PC-9 (cell line): ENCODE results near the gene PHACTR1. TPM values are rescaled to one million over a fixed set of nuclear protein-coding genes. Genes with fewer than 3 reads are reported as not detected.
"Not testable (repeated sequence)": the region's sequence is repeated elsewhere in the genome, so short reads cannot be mapped to it uniquely, and the experiment has no call there.

ENCODE experiments used
- BruUV-seq: library from RNA; stranded (reverse); fragments of 400-500 nt; replicated peaks from 2 replicates; lab custom pipeline; 2021; lab: Mats Ljungman, UMichigan
- CTCF ChIA-PET: fragments of 300-600 bp; sonication (Branson Sonifier 250); formaldehyde crosslinking; loops from one replicate; lab custom pipeline; 2022; ENCODE audit warnings: antibody characterized with exemption; lab: Charles Lee
- POLR2A ChIA-PET: fragments of 300-600 bp; sonication (Branson Sonifier 250); formaldehyde crosslinking; loops from one replicate; lab custom pipeline; 2022; ENCODE audit warnings: antibody characterized with exemption; ENCODE audit not compliant: unreplicated experiment; lab: Charles Lee
- DNase-seq, 2 experiments: peaks; one replicate each; pipeline versions ENCODE4 v3.0.0 to v3.0.0-alpha.2; 2015 to 2022; ENCODE audit warnings: mixed read lengths in 1 of 2
- H2AFZ ChIP-seq: fragments of 200-600 bp; sonication (generic); 2 replicates; pipeline ENCODE4 v1.8.1; 2017; ENCODE audit warnings: antibody characterized with exemption
- H3F3A ChIP-seq: fragments of 200-600 bp; sonication (generic); 2 replicates; pipeline ENCODE4 v1.8.1; 2017; ENCODE audit warnings: antibody characterized with exemption, mild to moderate bottlenecking, low read depth; ENCODE audit not compliant: insufficient read depth
- H3K27ac ChIP-seq: fragments of 200-600 bp; sonication (generic); 2 replicates; pipeline ENCODE4 v1.6.1; 2016; ENCODE audit warnings: mixed run types
- H3K27me3 ChIP-seq: fragments of 200-600 bp; sonication (generic); 2 replicates; pipeline ENCODE4 v1.6.1; 2016; ENCODE audit warnings: low read depth, mixed run types; ENCODE audit not compliant: insufficient read depth
- H3K36me3 ChIP-seq: fragments of 200-600 bp; sonication (generic); 2 replicates; pipeline ENCODE4 v1.6.1; 2016; ENCODE audit warnings: low read depth, mixed run types
- H3K4me1 ChIP-seq: fragments of 200-600 bp; sonication (generic); replicated peaks from 2 replicates; pipeline ENCODE4 v1.6.1; 2016; ENCODE audit warnings: mixed run types; ENCODE audit not compliant: insufficient read depth
- H3K4me2 ChIP-seq: fragments of 200-600 bp; sonication (generic); 2 replicates; pipeline ENCODE4 v1.6.1; 2017; ENCODE audit warnings: mixed run types
- H3K4me3 ChIP-seq: fragments of 200-600 bp; sonication (generic); 2 replicates; pipeline ENCODE4 v1.6.1; 2016; ENCODE audit warnings: mixed run types
- H3K79me2 ChIP-seq: fragments of 200-600 bp; sonication (generic); 2 replicates; pipeline ENCODE4 v1.6.1; 2017; ENCODE audit warnings: low read depth, mixed run types
- H3K9me2 ChIP-seq: fragments of 200-600 bp; sonication (generic); 2 replicates; pipeline ENCODE4 v1.8.1; 2017; ENCODE audit warnings: mild to moderate bottlenecking; ENCODE audit not compliant: insufficient read depth
- H3K9me3 ChIP-seq: fragments of 200-600 bp; sonication (generic); 2 replicates; pipeline ENCODE4 v1.8.1; 2016; ENCODE audit warnings: low read depth; ENCODE audit not compliant: insufficient read depth
- H4K20me1 ChIP-seq: fragments of 200-600 bp; sonication (generic); 2 replicates; pipeline ENCODE4 v1.8.1; 2017; ENCODE audit not compliant: insufficient read depth
- EZH2 ChIP-seq: fragments of 200-600 bp; sonication (generic); IDR thresholded peaks from 2 replicates; pipeline ENCODE4 v1.8.0; 2017; ENCODE audit warnings: antibody characterized with exemption, low read depth
- intact Hi-C: fragments of 100-400 bp; cut with micrococcal nuclease; formaldehyde crosslinking; loops from one replicate; pipeline ENCODE4 v1.10.0; 2022; ENCODE audit not compliant: unreplicated experiment
- total RNA-seq: library from RNA; stranded (reverse); gene quantifications from 2 replicates; pipeline ENCODE4 v1.2.3, GENCODE V29; 2021
- TF ChIP-seq, protein P1 (sequence below): fragments of 200-600 bp; sonication (generic); conservative IDR thresholded peaks from 2 replicates; pipeline ENCODE4 v1.6.1; 2017; ENCODE audit warnings: mixed run types, antibody characterized with exemption, mild to moderate bottlenecking, moderate library complexity

Gene PHACTR1
- total RNA-seq, 1 experiment from 2014 or later: not detected

DNA sequence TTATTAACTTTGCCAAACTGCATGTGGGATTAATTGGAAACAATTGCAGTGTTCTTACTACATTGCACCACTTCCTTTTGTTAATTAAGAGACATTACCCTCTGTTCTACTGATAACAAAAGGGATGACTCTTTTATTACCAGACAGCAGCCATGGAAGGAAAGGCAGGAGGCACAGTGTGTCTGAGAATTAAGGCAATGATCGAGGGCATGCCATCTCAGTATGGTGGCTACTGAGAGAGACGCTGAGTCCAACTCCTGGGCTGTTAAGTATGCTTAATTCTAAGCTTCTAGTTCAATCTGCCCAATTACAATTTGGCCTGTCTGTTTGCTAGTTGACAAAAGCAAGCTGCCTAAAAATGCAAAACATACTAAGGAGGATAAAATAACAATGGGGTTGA, 227.4 kb downstream of the PHACTR1 start:
- no TSS peak for BruUV-seq
- Histone ChIP-seq H3K4me3 (no peak overlapping the region), H3K27me3 (peaks cover 33% of the 10 kb centered on the region), H3K9me2 (no peaks in the 10 kb centered on the region), H4K20me1 (no peaks in the 10 kb centered on the region), H3K36me3 (no peaks in the 10 kb centered on the region), H2AFZ (no peak overlapping the region), H3K79me2 (no peaks in the 10 kb centered on the region), H3K9me3 (no peaks in the 10 kb centered on the region), H3K4me1 (no peaks in the 10 kb centered on the region), H3K4me2 (no peak overlapping the region), H3F3A (no peaks in the 10 kb centered on the region), H3K27ac (no peak overlapping the region)
- DNase-seq: no peak
- TF ChIP-seq EZH2: no peak
- TF ChIP-seq, protein P1, sequence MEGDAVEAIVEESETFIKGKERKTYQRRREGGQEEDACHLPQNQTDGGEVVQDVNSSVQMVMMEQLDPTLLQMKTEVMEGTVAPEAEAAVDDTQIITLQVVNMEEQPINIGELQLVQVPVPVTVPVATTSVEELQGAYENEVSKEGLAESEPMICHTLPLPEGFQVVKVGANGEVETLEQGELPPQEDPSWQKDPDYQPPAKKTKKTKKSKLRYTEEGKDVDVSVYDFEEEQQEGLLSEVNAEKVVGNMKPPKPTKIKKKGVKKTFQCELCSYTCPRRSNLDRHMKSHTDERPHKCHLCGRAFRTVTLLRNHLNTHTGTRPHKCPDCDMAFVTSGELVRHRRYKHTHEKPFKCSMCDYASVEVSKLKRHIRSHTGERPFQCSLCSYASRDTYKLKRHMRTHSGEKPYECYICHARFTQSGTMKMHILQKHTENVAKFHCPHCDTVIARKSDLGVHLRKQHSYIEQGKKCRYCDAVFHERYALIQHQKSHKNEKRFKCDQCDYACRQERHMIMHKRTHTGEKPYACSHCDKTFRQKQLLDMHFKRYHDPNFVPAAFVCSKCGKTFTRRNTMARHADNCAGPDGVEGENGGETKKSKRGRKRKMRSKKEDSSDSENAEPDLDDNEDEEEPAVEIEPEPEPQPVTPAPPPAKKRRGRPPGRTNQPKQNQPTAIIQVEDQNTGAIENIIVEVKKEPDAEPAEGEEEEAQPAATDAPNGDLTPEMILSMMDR: no peak
- intact Hi-C loops: no loop called here
- POLR2A ChIA-PET: no interaction called here
- CTCF ChIA-PET: no interaction called here

DNA sequence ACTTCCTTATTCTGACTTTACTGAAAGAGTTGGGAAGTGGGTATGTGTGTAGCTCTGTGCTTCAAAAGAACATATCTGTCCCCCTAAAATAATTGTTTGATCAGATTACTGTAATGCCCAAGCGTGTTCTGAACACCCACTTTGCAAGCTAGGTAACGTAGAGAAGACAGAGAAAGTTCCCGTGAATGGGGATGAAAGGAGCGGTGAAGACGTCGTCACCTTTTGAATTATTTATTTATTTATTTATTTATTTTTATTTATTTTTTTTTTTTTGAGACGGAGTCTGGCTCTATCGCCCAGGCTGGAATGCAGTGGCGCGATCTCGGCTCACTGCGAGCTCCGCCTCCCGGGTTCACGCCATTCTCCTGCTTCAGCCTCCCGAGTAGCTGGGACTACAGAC, 228.0 kb downstream of the PHACTR1 start:
- CTCF ChIA-PET, POLR2A ChIA-PET, intact Hi-C loops: not testable (repeated sequence)

DNA sequence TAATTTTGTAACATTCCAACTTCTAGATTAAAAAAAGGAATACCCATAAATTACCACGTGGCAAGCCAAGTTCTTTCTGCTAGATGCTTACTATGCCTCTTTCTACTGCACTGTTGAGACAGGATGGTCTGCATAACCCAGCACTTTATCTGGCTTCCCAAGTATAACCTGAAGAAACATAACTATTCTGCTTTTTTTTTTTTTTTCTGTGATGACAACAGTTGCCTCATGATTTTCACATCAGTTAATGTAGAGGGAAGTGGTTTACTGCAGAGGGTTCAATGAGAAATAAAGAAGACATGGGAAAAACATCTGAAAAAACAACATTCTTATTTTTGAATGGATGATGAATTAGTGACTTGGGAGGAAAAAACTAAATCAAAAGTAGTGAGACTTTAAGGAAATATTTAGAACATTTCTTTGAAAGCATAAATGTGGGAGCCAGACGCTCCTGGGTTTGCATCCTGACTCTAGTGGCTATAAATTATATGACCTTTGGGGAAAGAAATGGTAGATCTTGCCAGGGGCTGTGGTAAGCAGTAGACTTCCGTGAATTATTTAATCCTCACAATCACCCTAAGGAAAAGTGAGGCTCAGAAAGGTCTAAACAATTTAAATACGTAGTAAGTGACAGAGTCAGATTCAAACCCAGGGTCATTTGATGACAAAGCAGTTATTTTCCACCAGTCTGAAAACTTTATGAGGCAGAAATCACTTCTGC, 230.7 kb downstream of the PHACTR1 start:
- Histone ChIP-seq H3K27ac (no peak overlapping the region), H2AFZ (no peak overlapping the region), H4K20me1 (no peaks in the 10 kb centered on the region), H3K27me3 (peaks cover 41% of the 10 kb centered on the region), H3K9me3 (no peaks in the 10 kb centered on the region), H3K4me1 (no peaks in the 10 kb centered on the region), H3K4me2 (no peak overlapping the region), H3K4me3 (no peak overlapping the region), H3K79me2 (no peaks in the 10 kb centered on the region), H3K9me2 (no peaks in the 10 kb centered on the region), H3F3A (no peaks in the 10 kb centered on the region), H3K36me3 (no peaks in the 10 kb centered on the region)
- ChIA-PET CTCF (no interaction called here), POLR2A (no interaction called here)
- DNase-seq: no peak
- BruUV-seq: no TSS peak
- TF ChIP-seq, protein P1: no peak
- TF ChIP-seq EZH2: no peak
- intact Hi-C loops: no loop called here

More for the DNA sequence above, 228.0 kb downstream of the PHACTR1 start:
- BruUV-seq, H2AFZ ChIP-seq, H3K36me3 ChIP-seq, H3K9me2 ChIP-seq, H3K79me2 ChIP-seq, H3F3A ChIP-seq, H4K20me1 ChIP-seq, H3K9me3 ChIP-seq, DNase-seq, H3K27ac ChIP-seq, H3K4me2 ChIP-seq, H3K4me1 ChIP-seq, H3K4me3 ChIP-seq: not testable (repeated sequence)
- peaks cover 28% of the 10 kb centered on the region for H3K27me3 ChIP-seq

DNA sequence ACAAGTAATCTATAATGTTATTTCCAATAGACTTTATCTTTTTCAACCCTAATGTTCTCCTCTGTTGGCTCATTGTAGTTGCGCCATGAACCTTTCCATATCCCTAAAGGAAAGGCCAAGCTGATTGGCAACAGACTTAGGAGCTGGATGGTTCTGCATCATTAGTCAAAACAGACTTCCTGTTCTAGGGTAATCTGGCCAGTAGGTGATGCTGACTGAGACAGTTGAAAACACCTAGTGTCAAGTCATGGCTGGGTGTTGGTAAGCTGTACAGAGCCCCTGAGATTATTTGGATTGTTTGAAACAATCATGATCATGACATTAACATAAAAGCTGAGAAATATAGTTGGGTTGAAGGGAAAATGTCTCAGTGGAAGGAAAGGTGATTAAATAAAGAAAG, 231.4 kb downstream of the PHACTR1 start:
- Histone ChIP-seq H3K4me2 (no peak overlapping the region), H3K27me3 (peaks cover 47% of the 10 kb centered on the region), H4K20me1 (no peaks in the 10 kb centered on the region), H3K9me2 (no peaks in the 10 kb centered on the region), H3K27ac (no peak overlapping the region), H2AFZ (no peak overlapping the region), H3K4me3 (no peak overlapping the region), H3K4me1 (no peaks in the 10 kb centered on the region), H3F3A (no peaks in the 10 kb centered on the region), H3K36me3 (no peaks in the 10 kb centered on the region), H3K79me2 (no peaks in the 10 kb centered on the region), H3K9me3 (no peaks in the 10 kb centered on the region)
- TF ChIP-seq, protein P1: no peak
- no peak for TF ChIP-seq EZH2
- no TSS peak for BruUV-seq
- CTCF ChIA-PET: no interaction called here
- intact Hi-C loops: no loop called here
- POLR2A ChIA-PET: no interaction called here
- DNase-seq: no peak
